ENCODE measurements around the gene GNG13.
A peak's percentile ranks its signal among the peaks of the same experiment; 100 is the strongest.

GNG13 gene

GRCh38 chr16:801584-802363, 1.2 kb upstream of the GNG13 start:
- Histone ChIP-seq H3K4me1 (ENCODE audit: control insufficient read depth, insufficient read depth, low read length) (peaks cover 2% of the 10 kb centered on the region; the same call in 1 of the 2 replicates), H3K4me3 (ENCODE audit: low read depth, low read length) (no peak overlapping the region), H3K36me3 (ENCODE audit: control insufficient read depth in 2 of 2, insufficient read depth in 1 of 2, low read length in 2 of 2) (peaks cover 0 to 11% of the 10 kb centered on the region in 2 experiments; a peak in 1 of 3 replicates), H3K27ac (ENCODE audit: extremely low read depth, low read depth, low read length) (no peak overlapping the region), H3K9me3 (ENCODE audit: control insufficient read depth, insufficient read depth, low read depth, low read length) (no peaks in the 10 kb centered on the region)
- POLR2A ChIA-PET = interaction anchor here (1.9 to 3.7 kb wide), 3 partner anchors 13 to 80 kb away, joined by 4 to 23 read pairs (median 13); partner anchors contain the start of genes ANTKMT, CHTF18 and RPUSD1
- peak; percentile 80 for TF ChIP-seq HIC1 (tag by site-specific recombination; IDR thresholded peaks at IDR 0.05)
- TF ChIP-seq ZNF664 (tag by site-specific recombination; IDR thresholded peaks at IDR 0.05) = no peak
- no peak for TF ChIP-seq ZNF416 (tag by site-specific recombination; IDR thresholded peaks at IDR 0.05)
- TF ChIP-seq ZIC2 (tag by site-specific recombination; IDR thresholded peaks at IDR 0.05) = peak; percentile 51
- peak; percentile 10; the same call in 1 of the 2 replicates for TF ChIP-seq PATZ1 (tag by site-specific recombination; IDR thresholded peaks at IDR 0.05)
- TF ChIP-seq ZNF335 (tag by site-specific recombination; conservative IDR thresholded peaks at IDR 0.05) = no peak
- no peak for TF ChIP-seq KLF17 (tag by site-specific recombination; IDR thresholded peaks at IDR 0.05)
- TF ChIP-seq ZNF610 (tag by site-specific recombination; IDR thresholded peaks at IDR 0.05; ENCODE audit: borderline replicate concordance) = no peak
- CTCF ChIA-PET = no interaction called here

- ChIA-PET POLR2A (interaction anchor here (0.6 to 3.7 kb wide), 6 partner anchors 13 to 252 kb away, joined by 3 to 23 read pairs (median 4); partner anchors contain the start of genes ANTKMT, CHTF18 and RPUSD1), CTCF (interaction anchor here (0.6 to 1.6 kb wide), 3 partner anchors 81 to 255 kb away, joined by 3 to 5 read pairs (median 4); no protein-coding TSS in a partner anchor)
- peaks cover 2% of the 10 kb centered on the region; the same call in 1 of the 2 replicates for H3K4me1 ChIP-seq (ENCODE audit: control insufficient read depth, insufficient read depth, low read length)
- H3K27ac ChIP-seq (ENCODE audit: extremely low read depth, low read depth, low read length) = no peak overlapping the region
- no peak overlapping the region for H3K4me3 ChIP-seq (ENCODE audit: low read depth, low read length)
- H3K9me3 ChIP-seq (ENCODE audit: control insufficient read depth, insufficient read depth, low read depth, low read length) = no peaks in the 10 kb centered on the region
- H3K36me3 ChIP-seq (ENCODE audit: control insufficient read depth in 2 of 2, insufficient read depth in 1 of 2, low read length in 2 of 2) = peaks cover 0 to 19% of the 10 kb centered on the region in 2 experiments; a peak in 1 of 3 replicates
- TF ChIP-seq ZBTB20 (tag by site-specific recombination; IDR thresholded peaks at IDR 0.05) (peak; percentile 85), PATZ1 (tag by site-specific recombination; IDR thresholded peaks at IDR 0.05) (0 out of 2 replicates have a peak, but pooled peaks have one; percentile 6), ZNF701 (tag by site-specific recombination; IDR thresholded peaks at IDR 0.05) (no peak)
These were observed 439 bp upstream of the GNG13 start for GRCh38 chr16:800834-801511.

Measured in HEK293 (cell line).